ENCODE results near the gene DUOX2. TPM values are rescaled to one million over a fixed set of nuclear protein-coding genes. Genes with fewer than 3 reads are reported as not detected.

The DUOX2 gene
- total and polyA plus RNA-seq, 2 of the 8 experiments (the other 6 are each of a cell fraction or from before 2014, with no cell fraction given) = 0.08 TPM; not detected in 1

DNA sequence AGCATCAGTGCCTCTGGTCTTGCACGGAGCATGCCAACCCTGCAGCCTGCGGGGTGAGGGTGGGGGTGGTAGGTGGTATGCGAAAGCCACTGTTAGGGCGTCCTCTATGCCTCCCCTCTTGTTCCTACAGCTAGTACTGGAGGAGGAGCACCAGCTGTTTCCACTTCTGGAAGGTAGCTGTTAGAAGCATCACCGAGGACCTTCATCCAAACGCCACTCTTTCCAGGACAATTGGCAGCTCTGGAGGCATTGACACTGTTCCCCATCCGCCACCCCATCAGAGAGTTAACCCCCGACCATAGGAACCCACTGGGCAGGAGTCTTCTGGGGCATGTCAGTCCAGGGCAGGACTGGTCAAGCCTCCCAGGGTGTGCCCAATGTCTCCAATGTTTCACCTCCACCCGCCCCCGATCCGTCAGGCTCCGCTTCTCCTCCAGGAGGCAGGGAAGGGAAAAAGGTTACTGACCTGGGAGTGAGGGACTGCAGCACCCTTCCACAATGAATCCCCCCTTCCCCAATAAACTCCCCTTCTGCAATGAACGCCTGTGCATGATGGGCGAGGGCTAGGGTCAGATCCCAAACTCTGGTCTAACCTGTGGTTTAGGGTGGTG, 487 bp downstream of the DUOX2 start:
- no peak overlapping the region for H2BK15ac ChIP-seq (ENCODE audit: low read length)
- DNase-seq (ENCODE audit: low read depth in 1 of 2, low spot score in 2 of 2) = peak in 1 of 2 experiments; percentile 60
- H3K9me3 ChIP-seq (ENCODE audit: insufficient read depth in 2 of 2, low read depth in 1 of 2, low read length in 1 of 2) = no peaks in the 10 kb centered on the region; a peak in 1 of 4 replicates
- H3K4me3 ChIP-seq (ENCODE audit: extremely low read depth in 1 of 4, insufficient read depth in 2 of 4, low read depth in 3 of 4, low read length in 4 of 4) = peak overlapping the region; percentile 4 to 57 (median 25); a peak in 5 of 8 replicates
- H2AK5ac ChIP-seq (ENCODE audit: low read depth, low read length) = no peak overlapping the region
- H3K9ac ChIP-seq (replicated peaks in 1 of 4; ENCODE audit: extremely low read depth in 1 of 4, low read depth in 3 of 4, low read length in 3 of 4) = no peak overlapping the region
- peaks cover 6% of the 10 kb centered on the region; the same call in 1 of the 2 replicates for H3K23me2 ChIP-seq (ENCODE audit: low read depth, low read length)
- peaks cover 85 to 93% (median 90%) of the 10 kb centered on the region in 4 experiments for H3K27me3 ChIP-seq (replicated peaks in 1 of 4; ENCODE audit: control insufficient read depth in 3 of 4, extremely low read depth in 1 of 4, insufficient read depth in 3 of 4, low read length in 3 of 4)
- H3K23ac ChIP-seq (ENCODE audit: insufficient read length) = no peak overlapping the region
- no peak overlapping the region for H3K14ac ChIP-seq (ENCODE audit: insufficient read length)
- no peak overlapping the region for H3K56ac ChIP-seq (replicated peaks; ENCODE audit: insufficient read length, low read depth, low read length)
- no peak overlapping the region for H3K18ac ChIP-seq (ENCODE audit: extremely low read depth, low read length)
- no peak overlapping the region for H4K91ac ChIP-seq (replicated peaks; ENCODE audit: insufficient read length, low read length)
- H3K36me3 ChIP-seq (ENCODE audit: control insufficient read depth in 2 of 4, insufficient read depth in 4 of 4, low read length in 3 of 4) = peaks cover 0 to 7% (median 0%) of the 10 kb centered on the region in 4 experiments; a peak in 1 of 8 replicates
- FAIRE-seq = no peak
- no peak overlapping the region for H3K4ac ChIP-seq (replicated peaks; ENCODE audit: insufficient read length, low read depth, low read length)
- no peak overlapping the region for H2BK5ac ChIP-seq (ENCODE audit: low read depth, low read length)
- H2BK12ac ChIP-seq (ENCODE audit: low read depth, low read length) = no peak overlapping the region
- H4K8ac ChIP-seq (ENCODE audit: extremely low read depth, insufficient read depth, low read length) = no peak overlapping the region
- ChIA-PET POLR2A (ENCODE audit: partially characterized antibody) (interaction anchor here (1.2 kb wide), 1 partner anchor 51 kb away, joined by 3 read pairs; no protein-coding TSS in a partner anchor), CTCF (ENCODE audit: partially characterized antibody) (interaction anchor here (0.6 to 5.5 kb wide), 10 partner anchors 10 to 303 kb away, joined by 3 to 45 read pairs (median 4); partner anchors contain the start of genes DUOX1 and DUOXA1)
- no peaks in the 10 kb centered on the region for H3K79me1 ChIP-seq (ENCODE audit: low read depth, low read length)
- 5% methylated on average over 14 of the region's 14 CpGs; no CpG with 5 or more reads in 1 of the 2 experiments for WGBS, 2 experiments (ENCODE audit: extremely low coverage in 1 of 2, insufficient coverage in 1 of 2, insufficient read length in 1 of 2, insufficient replicate concordance in 2 of 2, low coverage in 1 of 2, low lambda C conversion rate in 2 of 2, missing lambda C conversion rate in 1 of 2)
- H2BK120ac ChIP-seq (replicated peaks; ENCODE audit: low read depth, low read length) = no peak overlapping the region
- H4K20me1 ChIP-seq (replicated peaks in 1 of 2; ENCODE audit: control insufficient read depth in 1 of 2, insufficient read depth in 2 of 2, low read length in 2 of 2) = peaks cover 21 to 46% of the 10 kb centered on the region in 2 experiments
- H3K27ac ChIP-seq (ENCODE audit: low read depth, low read length) = no peak overlapping the region
- H3K4me1 ChIP-seq (replicated peaks in 1 of 4; ENCODE audit: control insufficient read depth in 3 of 4, insufficient read depth in 4 of 4, low read length in 3 of 4) = peaks cover 0 to 31% (median 24%) of the 10 kb centered on the region in 4 experiments; a peak in 6 of 7 replicates
- no peak overlapping the region for H2AFZ ChIP-seq (ENCODE audit: low read length)
- peak overlapping the region; percentile 84 to 85 for H3K4me2 ChIP-seq (ENCODE audit: insufficient read depth in 1 of 2, low read depth in 2 of 2, low read length in 2 of 2)
- H2BK20ac ChIP-seq (ENCODE audit: low read length) = no peak overlapping the region
- H3K79me2 ChIP-seq (ENCODE audit: control insufficient read depth in 1 of 2, insufficient read depth in 2 of 2, low read length in 2 of 2) = no peaks in the 10 kb centered on the region
- no peak overlapping the region for H4K5ac ChIP-seq (ENCODE audit: insufficient read length, low read depth, low read length)
- no peak for TF ChIP-seq SP4 (IDR thresholded peaks at IDR 0.05; ENCODE audit: low read length)
- no peak for TF ChIP-seq FOSL1 (IDR thresholded peaks at IDR 0.05; ENCODE audit: insufficient read depth, low read depth, low read length)
- no peak for TF ChIP-seq EGR1 (IDR thresholded peaks at IDR 0.05; ENCODE audit: borderline replicate concordance, low read depth, low read length)
- TF ChIP-seq PHF8 (conservative IDR thresholded peaks at IDR 0.05; ENCODE audit: low read depth, low read length) = no peak
- no peak for TF ChIP-seq SIRT6 (IDR thresholded peaks at IDR 0.05; ENCODE audit: low read length)
- TF ChIP-seq, protein P1, sequence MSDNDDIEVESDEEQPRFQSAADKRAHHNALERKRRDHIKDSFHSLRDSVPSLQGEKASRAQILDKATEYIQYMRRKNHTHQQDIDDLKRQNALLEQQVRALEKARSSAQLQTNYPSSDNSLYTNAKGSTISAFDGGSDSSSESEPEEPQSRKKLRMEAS (IDR thresholded peaks at IDR 0.05) = no peak
- TF ChIP-seq KDM1A (IDR thresholded peaks at IDR 0.05; ENCODE audit: borderline replicate concordance, low read length) = no peak
- TF ChIP-seq JUN (IDR thresholded peaks at IDR 0.05; ENCODE audit: low read depth, low read length) = no peak
- TF ChIP-seq SP2 (IDR thresholded peaks at IDR 0.05; ENCODE audit: low read length) = no peak
- TF ChIP-seq CHD2 (IDR thresholded peaks at IDR 0.05; ENCODE audit: low read length) = no peak
- TF ChIP-seq, protein P2, sequence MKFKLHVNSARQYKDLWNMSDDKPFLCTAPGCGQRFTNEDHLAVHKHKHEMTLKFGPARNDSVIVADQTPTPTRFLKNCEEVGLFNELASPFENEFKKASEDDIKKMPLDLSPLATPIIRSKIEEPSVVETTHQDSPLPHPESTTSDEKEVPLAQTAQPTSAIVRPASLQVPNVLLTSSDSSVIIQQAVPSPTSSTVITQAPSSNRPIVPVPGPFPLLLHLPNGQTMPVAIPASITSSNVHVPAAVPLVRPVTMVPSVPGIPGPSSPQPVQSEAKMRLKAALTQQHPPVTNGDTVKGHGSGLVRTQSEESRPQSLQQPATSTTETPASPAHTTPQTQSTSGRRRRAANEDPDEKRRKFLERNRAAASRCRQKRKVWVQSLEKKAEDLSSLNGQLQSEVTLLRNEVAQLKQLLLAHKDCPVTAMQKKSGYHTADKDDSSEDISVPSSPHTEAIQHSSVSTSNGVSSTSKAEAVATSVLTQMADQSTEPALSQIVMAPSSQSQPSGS (IDR thresholded peaks at IDR 0.05; ENCODE audit: low read length) = no peak
